Ascending aorta (tissue), 2 donors: ENCODE data around the gene ABCC10. TPM values are rescaled to one million over a fixed set of nuclear protein-coding genes. Genes with fewer than 3 reads are reported as not detected.

Experiments used
- DNase-seq, 2 donors: peaks; one replicate each; pipeline ENCODE4 v3.0.0-alpha.2; 2019; ENCODE audit warnings: low spot score in 2 of 2
- H3K27ac ChIP-seq, 2 donors: fragments of 200-600 bp; sonication (generic); one replicate each; pipeline ENCODE4 v1.5.1; 2016 to 2017; ENCODE audit warnings: mild to moderate bottlenecking in 1 of 2
- H3K27me3 ChIP-seq: fragments of 200-600 bp; sonication (generic); one replicate; pipeline ENCODE4 v1.5.1; 2017
- H3K36me3 ChIP-seq, 2 donors: fragments of 200-600 bp; sonication (generic); one replicate each; pipeline ENCODE4 v1.5.1; 2016
- H3K4me1 ChIP-seq, 2 donors: fragments of 200-600 bp; sonication (generic); one replicate each; pipeline ENCODE4 v1.5.1; 2016 to 2017; ENCODE audit warnings: mild to moderate bottlenecking in 1 of 2
- H3K4me3 ChIP-seq, 2 donors: fragments of 200-600 bp; sonication (generic); one replicate each; pipeline ENCODE4 v1.5.1; 2016 to 2017; ENCODE audit warnings: mild to moderate bottlenecking in 1 of 2
- H3K9me3 ChIP-seq, 2 donors: fragments of 200-600 bp; sonication (generic); one replicate each; pipeline ENCODE4 v1.5.1; 2016
- CTCF ChIP-seq, 3 experiments: fragments of 200-600 bp in 2 of 3; fragments of 450-650 bp in 1 of 3; sonication (generic) in 2 of 3; IDR thresholded peaks; one replicate each; pipeline ENCODE4 v1.5.1; 2016 to 2019; ENCODE audit warnings: antibody characterized with exemption in 3 of 3, mild to moderate bottlenecking in 1 of 3, moderate library complexity in 1 of 3
- intact Hi-C: fragments of 100-400 bp; cut with DNase I; formaldehyde crosslinking; loops from one replicate; pipeline ENCODE4 v1.15.1; 2023
- total RNA-seq: library from RNA; depleted of rRNA; stranded (reverse); fragments of >200 nt; gene quantifications from one replicate; pipeline ENCODE4 v1.1.0, GENCODE V29; 2016

ABCC10 gene
- total RNA-seq, 1 donor from 2014 or later, result 4.6 TPM

GRCh38 chr6:43472515-43472914 lies 45.2 kb downstream of the ABCC10 start:
- H3K27ac ChIP-seq, result no peak overlapping the region
- TF ChIP-seq CTCF (IDR thresholded peaks at IDR 0.05), result no peak
- H3K9me3 ChIP-seq, result no peaks in the 10 kb centered on the region
- no peaks in the 10 kb centered on the region for H3K36me3 ChIP-seq
- H3K4me1 ChIP-seq, result no peaks in the 10 kb centered on the region
- intact Hi-C loops, result no loop called here
- H3K27me3 ChIP-seq, result no peaks in the 10 kb centered on the region
- no peak overlapping the region for H3K4me3 ChIP-seq
- DNase-seq, result no peak

- Histone ChIP-seq H3K9me3 (no peaks in the 10 kb centered on the region), H3K36me3 (no peaks in the 10 kb centered on the region), H3K4me1 (peaks cover 10 to 11% of the 10 kb centered on the region in 2 donors), H3K4me3 (no peak overlapping the region), H3K27me3 (no peaks in the 10 kb centered on the region), H3K27ac (no peak overlapping the region)
- TF ChIP-seq CTCF (IDR thresholded peaks at IDR 0.05), result no peak
- DNase-seq, result no peak
- intact Hi-C loops, result no loop called here
These were observed 48.2 kb downstream of the ABCC10 start for GRCh38 chr6:43475516-43475915.

GRCh38 chr6:43476746-43477145 lies 49.4 kb downstream of the ABCC10 start:
- H3K27me3 ChIP-seq, result no peaks in the 10 kb centered on the region
- no peaks in the 10 kb centered on the region for H3K9me3 ChIP-seq
- no peak for TF ChIP-seq CTCF (IDR thresholded peaks at IDR 0.05)
- intact Hi-C loops, result loop anchor here (1.0 to 2.0 kb wide), 2 partner anchors 40 to 49 kb away; partner anchors contain the start of genes ABCC10, POLR1C and YIPF3
- peak overlapping the region; percentile 65 to 99 for H3K4me3 ChIP-seq
- no peak for DNase-seq
- peaks cover 10 to 11% of the 10 kb centered on the region in 2 donors for H3K4me1 ChIP-seq
- no peaks in the 10 kb centered on the region for H3K36me3 ChIP-seq
- H3K27ac ChIP-seq, result peak overlapping the region in 1 of 2 donors; percentile 76

- Histone ChIP-seq H3K4me1 (peaks cover 10 to 11% of the 10 kb centered on the region in 2 donors), H3K27ac (peak within 1 kb of the TSS; percentile 37 to 76), H3K27me3 (no peaks in the 10 kb centered on the region), H3K36me3 (no peaks in the 10 kb centered on the region), H3K4me3 (peak within 1 kb of the TSS; percentile 65 to 99), H3K9me3 (no peaks in the 10 kb centered on the region)
- intact Hi-C loops, result loop anchor here (1.0 to 2.0 kb wide), 2 partner anchors 39 to 50 kb away; partner anchors contain the start of genes ABCC10, POLR1C and YIPF3
- DNase-seq, result peak; percentile 70 to 95
- no peak for TF ChIP-seq CTCF (IDR thresholded peaks at IDR 0.05)
These were observed 50.1 kb downstream of the ABCC10 start, which contains the start of gene TJAP1 for GRCh38 chr6:43477235-43478007. TSS of gene TJAP1 (plus strand) at chr6:43477570. CDS start at chr6:43499002, 21,432 bp downstream.

GRCh38 chr6:43478008-43478372 lies 50.6 kb downstream of the ABCC10 start:
- no peak for TF ChIP-seq CTCF (IDR thresholded peaks at IDR 0.05)
- DNase-seq, result no peak
- Histone ChIP-seq H3K9me3 (no peaks in the 10 kb centered on the region), H3K36me3 (no peaks in the 10 kb centered on the region), H3K27ac (peak overlapping the region; percentile 37 to 76), H3K27me3 (no peaks in the 10 kb centered on the region), H3K4me1 (peaks cover 10 to 11% of the 10 kb centered on the region in 2 donors), H3K4me3 (peak overlapping the region; percentile 65 to 99)
- intact Hi-C loops, result no loop called here
